SJSA1 (cell line): ENCODE results near the gene ISYNA1. TPM values are rescaled to one million over a fixed set of nuclear protein-coding genes. Genes with fewer than 3 reads are reported as not detected.

ENCODE experiments used
- DNase-seq, 2 experiments: peaks; one replicate each; pipeline ENCODE4 v3.0.0-alpha.2; 2015 to 2020; ENCODE audit warnings: low spot score in 2 of 2, low read depth in 1 of 2
- H3K27ac ChIP-seq: fragments of 250-450 bp; sonication (Bioruptor Pico); 2 replicates; pipeline ENCODE4 v1.5.1; 2020; ENCODE audit warnings: mild to moderate bottlenecking, moderate library complexity
- H3K27me3 ChIP-seq: fragments of 250-450 bp; sonication (Bioruptor Pico); replicated peaks from 2 replicates; pipeline ENCODE4 v1.5.1; 2020; ENCODE audit warnings: mild to moderate bottlenecking, moderate library complexity
- H3K36me3 ChIP-seq: fragments of 250-450 bp; sonication (Bioruptor Pico); 2 replicates; pipeline ENCODE4 v1.5.1; 2020; ENCODE audit warnings: mild to moderate bottlenecking
- H3K4me1 ChIP-seq: fragments of 250-450 bp; sonication (Bioruptor Pico); replicated peaks from 2 replicates; pipeline ENCODE4 v1.6.1; 2021; ENCODE audit warnings: mild to moderate bottlenecking
- H3K4me3 ChIP-seq: fragments of 250-450 bp; sonication (Bioruptor Pico); 2 replicates; pipeline ENCODE4 v1.5.1; 2020; ENCODE audit warnings: mild to moderate bottlenecking
- H3K9me3 ChIP-seq: fragments of 250-450 bp; sonication (Bioruptor Pico); replicated peaks from 2 replicates; pipeline ENCODE4 v1.5.1; 2020; ENCODE audit warnings: mild to moderate bottlenecking
- total RNA-seq: library from RNA; depleted of rRNA; stranded (reverse); fragments of >200 nt; shearing (Covaris generic); gene quantifications from 2 replicates; pipeline ENCODE4 v1.2.3, GENCODE V29; 2014; rRNA removed

ISYNA1 gene
- 2.0 and 5.4 TPM in 2 replicates for total RNA-seq

GRCh38 chr19:18437491-18438330, at the start of gene ISYNA1:
ISYNA1 (minus strand) TSS chr19:18438133; CDS start chr19:18437979, 154 bp downstream.
- peak within 1 kb of the TSS; percentile 38 for H3K4me3 ChIP-seq
- H3K27ac ChIP-seq = no peak within 1 kb of the TSS

GRCh38 chr19:18486746-18487145, 48.8 kb upstream of the ISYNA1 start:
- Histone ChIP-seq H3K4me1 (peaks cover 30% of the 10 kb centered on the region), H3K9me3 (no peaks in the 10 kb centered on the region), H3K27me3 (no peaks in the 10 kb centered on the region), H3K27ac (no peak overlapping the region), H3K36me3 (peaks cover 11% of the 10 kb centered on the region), H3K4me3 (no peak overlapping the region)
- DNase-seq = no peak

More at GRCh38 chr19:18437491-18438330, at the start of gene ISYNA1:
- DNase-seq = no peak
- Histone ChIP-seq H3K4me1 (peaks cover 24% of the 10 kb centered on the region), H3K9me3 (0 out of 2 replicates have a peak, but pooled peaks cover 3% of the 10 kb centered on the region), H3K36me3 (no peaks in the 10 kb centered on the region), H3K27me3 (no peaks in the 10 kb centered on the region)

GRCh38 chr19:18484992-18485391, 47.1 kb upstream of the ISYNA1 start:
- H3K4me3 ChIP-seq = no peak overlapping the region
- DNase-seq = no peak
- peaks cover 5% of the 10 kb centered on the region; the same call in 1 of the 2 replicates for H3K36me3 ChIP-seq
- H3K9me3 ChIP-seq = no peaks in the 10 kb centered on the region
- H3K4me1 ChIP-seq = peaks cover 48% of the 10 kb centered on the region
- H3K27me3 ChIP-seq = no peaks in the 10 kb centered on the region
- no peak overlapping the region for H3K27ac ChIP-seq

- no peak overlapping the region for H3K4me3 ChIP-seq
- DNase-seq = no peak
- no peak overlapping the region for H3K27ac ChIP-seq
- H3K9me3 ChIP-seq = no peaks in the 10 kb centered on the region
- H3K27me3 ChIP-seq = no peaks in the 10 kb centered on the region
- peaks cover 8% of the 10 kb centered on the region; the same call in 1 of the 2 replicates for H3K36me3 ChIP-seq
- H3K4me1 ChIP-seq = peaks cover 58% of the 10 kb centered on the region
Observed at GRCh38 chr19:18483119-18483890, 45.4 kb upstream of the ISYNA1 start.

DNA sequence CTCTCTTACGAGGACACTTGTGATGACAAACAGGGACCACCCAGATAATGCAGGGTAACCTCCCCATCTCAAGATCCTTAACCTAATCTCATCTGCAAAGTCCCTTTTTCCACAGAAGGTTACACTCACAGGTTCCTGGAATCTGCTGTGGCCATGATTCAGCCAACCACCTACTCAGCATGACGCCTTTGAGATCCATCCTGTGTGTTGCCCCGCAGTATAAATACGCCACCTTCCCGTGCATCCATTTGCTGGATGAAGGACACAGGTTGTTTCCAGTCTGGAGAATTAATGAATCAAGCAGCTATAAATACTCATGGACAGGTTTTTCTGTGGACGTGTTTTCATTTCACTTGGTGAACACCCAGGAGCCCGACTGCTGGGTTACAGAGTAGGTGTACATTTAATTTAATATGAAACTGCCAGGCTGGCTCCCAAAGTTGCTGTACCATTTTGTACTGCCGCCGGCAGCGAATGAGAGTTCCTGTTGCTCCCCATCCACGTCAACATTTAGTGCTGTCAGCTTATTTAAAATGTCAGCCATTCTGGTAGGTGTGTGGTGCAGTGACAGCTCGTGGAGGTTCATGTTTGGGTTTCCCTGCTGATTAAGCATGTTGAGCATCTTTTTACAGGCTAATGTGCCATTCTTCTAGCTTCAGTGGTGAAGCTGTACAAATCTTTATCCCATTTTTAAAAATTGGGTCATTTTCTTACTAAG, 43.7 kb upstream of the ISYNA1 start:
- H3K27ac ChIP-seq = no peak overlapping the region
- no peaks in the 10 kb centered on the region for H3K27me3 ChIP-seq
- no peak overlapping the region for H3K4me3 ChIP-seq
- no peak for DNase-seq
- peaks cover 8% of the 10 kb centered on the region; the same call in 1 of the 2 replicates for H3K36me3 ChIP-seq
- H3K9me3 ChIP-seq = no peaks in the 10 kb centered on the region
- H3K4me1 ChIP-seq = peaks cover 47% of the 10 kb centered on the region

DNA sequence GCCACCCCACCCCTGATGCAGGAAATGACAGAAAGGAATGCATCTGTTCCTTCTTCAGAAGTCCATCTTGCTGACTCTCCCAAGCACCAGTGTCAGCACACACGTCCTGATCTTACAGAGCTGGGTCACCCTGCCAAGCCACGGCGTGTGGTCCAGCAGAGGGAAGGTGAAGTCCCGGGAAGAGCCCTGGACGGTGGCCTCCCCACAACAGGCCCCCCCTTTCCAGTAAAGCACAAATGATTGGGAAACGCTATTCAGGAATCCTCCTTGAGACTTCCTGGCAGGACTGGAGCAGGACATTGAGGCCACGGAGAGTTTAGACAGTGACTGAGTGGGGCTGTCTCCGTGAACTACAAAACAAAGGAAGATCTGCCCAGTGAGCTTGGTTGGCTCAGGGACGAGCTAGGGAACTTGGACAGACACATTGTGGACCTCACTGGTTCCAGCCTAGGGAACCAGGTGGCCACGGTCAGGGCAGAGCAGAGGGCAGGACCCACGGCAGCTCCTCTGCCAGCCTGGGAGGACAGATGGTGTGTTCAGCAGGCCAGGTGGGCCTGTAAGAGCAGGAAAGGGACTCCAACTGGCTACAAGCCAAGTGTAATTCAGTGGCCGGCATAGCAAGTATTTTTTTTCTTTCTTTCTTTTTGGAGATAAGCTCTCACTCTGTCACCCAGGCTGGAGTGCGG, 42.2 kb upstream of the ISYNA1 start:
- Histone ChIP-seq H3K27ac (peak overlapping the region; percentile 52), H3K36me3 (peaks cover 2% of the 10 kb centered on the region; the same call in 1 of the 2 replicates), H3K27me3 (no peaks in the 10 kb centered on the region), H3K4me3 (no peak overlapping the region), H3K4me1 (peaks cover 38% of the 10 kb centered on the region), H3K9me3 (no peaks in the 10 kb centered on the region)
- peak; percentile 79 to 81 for DNase-seq

GRCh38 chr19:18478545-18479311, 40.8 kb upstream of the ISYNA1 start:
- peaks cover 38% of the 10 kb centered on the region for H3K4me1 ChIP-seq
- H3K4me3 ChIP-seq = no peak overlapping the region
- peak overlapping the region; percentile 75 for H3K27ac ChIP-seq
- H3K9me3 ChIP-seq = no peaks in the 10 kb centered on the region
- H3K36me3 ChIP-seq = peaks cover 6% of the 10 kb centered on the region
- H3K27me3 ChIP-seq = no peaks in the 10 kb centered on the region
- peak; percentile 61 to 80 for DNase-seq

DNA sequence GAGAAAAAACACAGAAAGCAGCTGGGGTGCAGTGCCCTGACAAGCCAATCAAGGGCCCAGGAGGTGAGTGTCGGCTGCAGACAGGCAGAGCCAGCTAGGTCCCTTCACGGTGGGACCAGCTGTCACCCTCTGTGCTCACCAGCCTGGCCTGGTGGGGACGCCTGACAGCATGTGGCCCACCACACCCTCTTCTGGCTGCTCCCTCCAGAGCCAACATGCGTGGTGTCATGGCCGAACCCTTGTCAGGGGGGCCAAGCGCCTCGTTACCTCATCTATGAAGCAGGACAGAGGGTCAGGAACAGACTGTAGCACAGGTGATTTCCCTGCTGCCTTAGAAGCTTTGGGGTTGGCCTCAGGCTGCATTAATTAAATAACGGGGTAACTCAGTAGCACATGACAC, 40.0 kb upstream of the ISYNA1 start:
- no peak for DNase-seq
- H3K9me3 ChIP-seq = no peaks in the 10 kb centered on the region
- H3K4me1 ChIP-seq = peaks cover 41% of the 10 kb centered on the region
- no peak overlapping the region; the same call in 1 of the 2 replicates for H3K27ac ChIP-seq
- no peak overlapping the region for H3K4me3 ChIP-seq
- no peaks in the 10 kb centered on the region for H3K27me3 ChIP-seq
- peaks cover 6% of the 10 kb centered on the region for H3K36me3 ChIP-seq

- H3K27me3 ChIP-seq = no peaks in the 10 kb centered on the region
- peaks cover 41% of the 10 kb centered on the region for H3K4me1 ChIP-seq
- H3K9me3 ChIP-seq = no peaks in the 10 kb centered on the region
- no peak overlapping the region for H3K4me3 ChIP-seq
- no peak overlapping the region for H3K27ac ChIP-seq
- H3K36me3 ChIP-seq = peaks cover 9% of the 10 kb centered on the region
- no peak for DNase-seq
Observed at GRCh38 chr19:18477042-18477779, 39.3 kb upstream of the ISYNA1 start.

DNA sequence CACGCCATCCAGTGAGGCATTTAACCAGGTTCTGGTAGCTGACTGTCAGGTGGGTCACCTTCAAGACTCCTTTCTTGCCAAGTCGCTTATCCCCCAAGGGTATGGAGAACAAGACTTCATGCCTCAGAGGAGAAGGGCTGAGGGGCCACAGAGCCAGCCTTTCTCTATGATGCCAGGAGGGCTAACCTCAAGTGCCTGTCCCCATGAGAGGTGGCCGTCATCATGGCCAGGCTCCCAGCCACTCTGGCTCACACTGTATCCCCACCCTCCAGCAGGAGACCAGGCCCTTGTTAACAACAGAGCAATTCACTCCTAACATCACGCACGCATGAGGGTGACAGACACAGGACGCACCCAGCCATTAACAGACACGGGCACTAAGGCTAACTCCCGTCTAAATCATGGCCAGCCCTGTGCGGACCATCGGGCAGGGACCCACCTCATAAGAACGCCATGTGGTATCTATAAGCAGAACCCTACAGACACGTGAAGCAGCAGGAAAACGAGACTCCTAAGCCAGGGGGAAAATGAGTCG, 38.6 kb upstream of the ISYNA1 start:
- no peaks in the 10 kb centered on the region for H3K9me3 ChIP-seq
- H3K4me1 ChIP-seq = peaks cover 39% of the 10 kb centered on the region
- H3K27me3 ChIP-seq = no peaks in the 10 kb centered on the region
- no peak for DNase-seq
- no peak overlapping the region for H3K4me3 ChIP-seq
- no peak overlapping the region for H3K27ac ChIP-seq
- peaks cover 13% of the 10 kb centered on the region for H3K36me3 ChIP-seq

- Histone ChIP-seq H3K4me1 (peaks cover 32% of the 10 kb centered on the region), H3K27me3 (no peaks in the 10 kb centered on the region), H3K36me3 (peaks cover 14% of the 10 kb centered on the region), H3K4me3 (no peak overlapping the region), H3K9me3 (no peaks in the 10 kb centered on the region), H3K27ac (no peak overlapping the region)
- no peak for DNase-seq
Observed at GRCh38 chr19:18475762-18476331, 37.9 kb upstream of the ISYNA1 start.
